Keratinocyte (primary cell): Measurements from ENCODE around the gene AP2A2. TPM values are rescaled to one million over a fixed set of nuclear protein-coding genes. Genes with fewer than 3 reads are reported as not detected.

Source experiments
- DNase-seq: peaks from one replicate; pipeline ENCODE4 v3.0.0-alpha.2; 2011; ENCODE audit warnings: low read depth, missing footprints, low spot score
- FAIRE-seq: peaks from 2 replicates; lab custom pipeline; 2011; peaks lifted over from hg19 to GRCh38; lab: Jason Lieb, UNC
- H2AFZ ChIP-seq: 2 replicates; pipeline ENCODE4 v1.6.0; 2012; ENCODE audit warnings: low read length, control low read depth, inconsistent platforms; ENCODE audit not compliant: control insufficient read depth
- H3K27ac ChIP-seq: 2 replicates; pipeline ENCODE4 v1.5.1; 2011; ENCODE audit warnings: low read length; ENCODE audit not compliant: control insufficient read depth, insufficient read depth
- H3K27me3 ChIP-seq: 3 replicates; pipeline ENCODE4 v1.6.0; 2011; ENCODE audit warnings: low read length; ENCODE audit not compliant: control insufficient read depth, insufficient read depth; ENCODE audit errors: extremely low read depth
- H3K36me3 ChIP-seq, 2 experiments: 2 replicates in 1 of 2; 3 replicates in 1 of 2; pipeline ENCODE4 v1.5.1; 2011; ENCODE audit warnings: low read length in 2 of 2, mild to moderate bottlenecking in 1 of 2; ENCODE audit not compliant: control insufficient read depth in 2 of 2, insufficient read depth in 2 of 2; ENCODE audit errors: extremely low read depth in 1 of 2
- H3K4me1 ChIP-seq: 3 replicates; pipeline ENCODE4 v1.5.1; 2011; ENCODE audit warnings: low read length; ENCODE audit not compliant: control insufficient read depth, insufficient read depth; ENCODE audit errors: extremely low read depth
- H3K4me2 ChIP-seq: 3 replicates; pipeline ENCODE4 v1.6.0; 2011; ENCODE audit warnings: low read depth, low read length; ENCODE audit not compliant: control insufficient read depth, insufficient read depth; ENCODE audit errors: extremely low read depth
- H3K4me3 ChIP-seq, 3 experiments: fragments of 200-600 bp in 1 of 3; sonication (generic) in 1 of 3; 2 replicates in 2 of 3; 3 replicates in 1 of 3; pipeline ENCODE4 v1.5.1; 2011 to 2016; ENCODE audit warnings: low read length in 3 of 3, mild to moderate bottlenecking in 3 of 3, control low read depth in 2 of 3, inconsistent platforms in 1 of 3, low read depth in 1 of 3, mixed read lengths in 1 of 3, mixed run types in 1 of 3, moderate library complexity in 1 of 3; ENCODE audit not compliant: control insufficient read depth in 2 of 3, insufficient read depth in 2 of 3; ENCODE audit errors: extremely low read depth in 1 of 3
- H3K79me2 ChIP-seq: 2 replicates; pipeline ENCODE4 v1.6.0; 2012; ENCODE audit warnings: low read length; ENCODE audit not compliant: control insufficient read depth, insufficient read depth
- H3K9ac ChIP-seq: 3 replicates; pipeline ENCODE4 v1.6.0; 2011; ENCODE audit warnings: low read length; ENCODE audit not compliant: control insufficient read depth, insufficient read depth; ENCODE audit errors: extremely low read depth
- H3K9me1 ChIP-seq: 3 replicates; pipeline ENCODE4 v1.6.0; 2011; ENCODE audit warnings: low read length; ENCODE audit not compliant: control insufficient read depth, insufficient read depth; ENCODE audit errors: extremely low read depth
- H3K9me3 ChIP-seq: 2 replicates; pipeline ENCODE4 v1.5.1; 2012; ENCODE audit warnings: low read depth, low read length; ENCODE audit not compliant: control insufficient read depth
- H4K20me1 ChIP-seq: 3 replicates; pipeline ENCODE4 v1.6.0; 2011; ENCODE audit warnings: low read length; ENCODE audit not compliant: control insufficient read depth, insufficient read depth; ENCODE audit errors: extremely low read depth
- EZH2 ChIP-seq: IDR thresholded peaks from one replicate; pipeline ENCODE4 v1.6.1; 2012; ENCODE audit warnings: inconsistent platforms, mild to moderate bottlenecking, low read length, moderate library complexity
- dilution Hi-C: fragments of 300-500 bp; cut with MboI; formaldehyde crosslinking; loops from one replicate; pipeline ENCODE4 v1.7.0; 2020; ENCODE audit warnings: low sequenced_read_pairs; ENCODE audit not compliant: extremely low pct_ligation_motif_present
- polyA plus RNA-seq, 5 experiments: library from polyadenylated mRNA; depleted of rRNA in 3 of 5; stranded (reverse) in 3 of 5; stranded (forward) in 1 of 5; unstranded in 1 of 5; fragments of >200 nt; gene quantifications; 1 replicate in 1 of 5; 2 replicates in 3 of 5; 3 replicates in 1 of 5; pipeline versions ENCODE4 v1.2.1 to v1.2.3, GENCODE V29; 2011 to 2012; ENCODE audit warnings: missing spikeins in 2 of 5, low read depth in 1 of 5, low replicate concordance in 1 of 5
- TF ChIP-seq, protein P1 (sequence below), 3 experiments: IDR thresholded peaks in 1 of 3; conservative IDR thresholded peaks in 1 of 3; optimal IDR thresholded peaks in 1 of 3; 2 replicates in 2 of 3; 3 replicates in 1 of 3; pipeline versions ENCODE3 to v1.5.1; 2011; ENCODE audit warnings: low read length in 3 of 3, mild to moderate bottlenecking in 3 of 3, moderate library complexity in 2 of 3, control low read depth in 1 of 3, inconsistent platforms in 1 of 3; ENCODE audit not compliant: insufficient read depth in 2 of 3; ENCODE audit errors: extremely low read depth in 1 of 3

The AP2A2 gene
- polyA plus RNA-seq, 1 donor (not counting 4 experiments of a cell fraction or from before 2014, with no cell fraction given) = 47.8 TPM

DNA sequence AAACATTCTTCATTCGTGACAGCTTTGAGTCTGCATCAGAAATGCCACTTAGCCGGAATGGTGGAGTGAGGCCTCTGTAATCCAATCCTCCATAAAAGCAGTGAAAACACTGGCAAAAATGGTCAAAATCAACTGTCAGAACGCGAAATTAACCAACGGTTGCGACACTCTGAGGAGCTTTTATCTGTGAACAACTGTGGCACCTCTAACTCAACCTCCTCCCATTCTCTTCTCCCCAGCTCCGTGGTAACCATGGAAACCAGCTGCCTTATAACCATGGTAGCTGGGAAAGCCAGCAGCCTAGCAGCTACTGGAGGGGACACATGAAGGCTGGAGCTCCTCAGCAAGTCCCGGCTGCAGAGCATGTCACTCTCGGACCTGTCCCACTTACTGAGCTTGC is 20.3 kb downstream of the AP2A2 start:
- FAIRE-seq = no peak
- Histone ChIP-seq H3K36me3 (peaks cover 3 to 7% of the 10 kb centered on the region in 2 experiments), H3K4me1 (peaks cover 8% of the 10 kb centered on the region), H3K9me1 (peaks cover 2% of the 10 kb centered on the region), H3K9me3 (no peaks in the 10 kb centered on the region), H3K79me2 (peaks cover 45% of the 10 kb centered on the region), H2AFZ (no peak overlapping the region), H3K4me3 (no peak overlapping the region), H3K4me2 (no peak overlapping the region), H3K27ac (no peak overlapping the region), H3K27me3 (no peaks in the 10 kb centered on the region), H3K9ac (no peak overlapping the region), H4K20me1 (no peaks in the 10 kb centered on the region)
- dilution Hi-C loops = no loop called here
- no peak for DNase-seq
- TF ChIP-seq, protein P1, sequence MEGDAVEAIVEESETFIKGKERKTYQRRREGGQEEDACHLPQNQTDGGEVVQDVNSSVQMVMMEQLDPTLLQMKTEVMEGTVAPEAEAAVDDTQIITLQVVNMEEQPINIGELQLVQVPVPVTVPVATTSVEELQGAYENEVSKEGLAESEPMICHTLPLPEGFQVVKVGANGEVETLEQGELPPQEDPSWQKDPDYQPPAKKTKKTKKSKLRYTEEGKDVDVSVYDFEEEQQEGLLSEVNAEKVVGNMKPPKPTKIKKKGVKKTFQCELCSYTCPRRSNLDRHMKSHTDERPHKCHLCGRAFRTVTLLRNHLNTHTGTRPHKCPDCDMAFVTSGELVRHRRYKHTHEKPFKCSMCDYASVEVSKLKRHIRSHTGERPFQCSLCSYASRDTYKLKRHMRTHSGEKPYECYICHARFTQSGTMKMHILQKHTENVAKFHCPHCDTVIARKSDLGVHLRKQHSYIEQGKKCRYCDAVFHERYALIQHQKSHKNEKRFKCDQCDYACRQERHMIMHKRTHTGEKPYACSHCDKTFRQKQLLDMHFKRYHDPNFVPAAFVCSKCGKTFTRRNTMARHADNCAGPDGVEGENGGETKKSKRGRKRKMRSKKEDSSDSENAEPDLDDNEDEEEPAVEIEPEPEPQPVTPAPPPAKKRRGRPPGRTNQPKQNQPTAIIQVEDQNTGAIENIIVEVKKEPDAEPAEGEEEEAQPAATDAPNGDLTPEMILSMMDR (optimal IDR thresholded peaks at IDR 0.05 in 1 of 3, IDR thresholded peaks at IDR 0.05 in 1 of 3, conservative IDR thresholded peaks at IDR 0.05 in 1 of 3; ENCODE audit: extremely low read depth in 1 of 3, insufficient read depth in 2 of 3, low read length in 3 of 3) = no peak
- TF ChIP-seq EZH2 = no peak

DNA sequence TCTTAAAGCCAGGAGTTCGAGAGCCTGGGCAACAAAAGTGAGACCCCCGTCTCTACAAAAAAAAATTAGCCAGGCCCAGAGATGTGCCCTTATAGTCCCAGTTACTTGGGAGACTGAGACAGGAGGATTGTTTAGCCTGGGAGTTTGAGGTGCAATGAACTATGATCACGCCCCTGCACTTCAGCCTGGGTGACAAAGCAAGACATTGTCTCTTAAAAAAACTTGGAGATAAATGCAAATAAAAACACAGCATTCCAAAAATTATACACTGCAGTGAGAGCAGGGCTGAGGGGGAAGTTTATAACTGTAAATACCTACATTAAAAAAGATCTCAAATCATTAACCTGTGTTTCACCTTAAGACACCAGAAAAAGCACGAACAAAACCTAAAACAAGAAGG is 22.1 kb downstream of the AP2A2 start:
- no peak overlapping the region for H3K4me2 ChIP-seq
- FAIRE-seq (no peak), DNase-seq (no peak)
- H3K27me3 ChIP-seq = no peaks in the 10 kb centered on the region
- H3K4me1 ChIP-seq = peaks cover under 1% of the 10 kb centered on the region
- peaks cover 3 to 7% of the 10 kb centered on the region in 2 experiments for H3K36me3 ChIP-seq
- H3K9ac ChIP-seq = no peak overlapping the region
- peaks cover 35% of the 10 kb centered on the region for H3K79me2 ChIP-seq
- H3K4me3 ChIP-seq = no peak overlapping the region
- H4K20me1 ChIP-seq = peaks cover 1% of the 10 kb centered on the region
- H3K9me3 ChIP-seq = no peaks in the 10 kb centered on the region
- no peak overlapping the region for H2AFZ ChIP-seq
- H3K27ac ChIP-seq = no peak overlapping the region
- TF ChIP-seq, protein P1 (optimal IDR thresholded peaks at IDR 0.05 in 1 of 3, IDR thresholded peaks at IDR 0.05 in 1 of 3, conservative IDR thresholded peaks at IDR 0.05 in 1 of 3; ENCODE audit: extremely low read depth in 1 of 3, insufficient read depth in 2 of 3, low read length in 3 of 3) = no peak
- no peak for TF ChIP-seq EZH2
- peaks cover under 1% of the 10 kb centered on the region for H3K9me1 ChIP-seq
- dilution Hi-C loops = no loop called here
